K562 (cell line): ENCODE results near the gene PRKAG1. TPM values are rescaled to one million over a fixed set of nuclear protein-coding genes. Genes with fewer than 3 reads are reported as not detected.

Experiments used
- ATAC-seq: fragments of 200-7000 bp; cut with Tn5 transposase; 3 replicates; pipeline ENCODE4 v1.9.1; 2020; ENCODE audit warnings: moderate library complexity
- BruUV-seq: library from RNA; stranded (reverse); fragments of 400-500 nt; replicated peaks from 2 replicates; lab custom pipeline; 2021; lab: Mats Ljungman, UMichigan
- CTCF ChIA-PET: fragments of 300-600 bp; formaldehyde crosslinking; extraction: SDS; loops from one replicate; lab custom pipeline; 2021; ENCODE audit warnings: low intra/inter-chr PET ratio; lab: Yijun Ruan, JAX
- POLR2A ChIA-PET: fragments of 300-600, 350-650 bp; sonication (Branson Sonifier 250); formaldehyde crosslinking; extraction: SDS; loops from one replicate; lab custom pipeline; 2021; ENCODE audit warnings: antibody characterized with exemption, inconsistent platforms; lab: Yijun Ruan, JAX
- DNase-seq, 4 experiments: peaks; one replicate each; pipeline versions ENCODE4 v3.0.0 to v3.0.0-alpha.2; 2011 to 2018; ENCODE audit warnings: low spot score in 3 of 4, mixed read lengths in 3 of 4; ENCODE audit errors: extremely low read depth in 1 of 4
- FAIRE-seq: peaks from 2 replicates; lab custom pipeline; 2011; peaks lifted over from hg19 to GRCh38; lab: Jason Lieb, UNC
- H2AFZ ChIP-seq: 2 replicates; pipeline ENCODE4 v1.6.0; 2011; ENCODE audit warnings: low read depth, low read length, control low read depth, inconsistent platforms
- H3K27ac ChIP-seq: fragments of 200-600 bp; 3 replicates; pipeline ENCODE4 v1.8.0; 2011; ENCODE audit warnings: low read depth, mild to moderate bottlenecking, control low read depth, inconsistent platforms, low read length, moderate library complexity, mixed read lengths; ENCODE audit errors: extremely low read depth
- H3K27me3 ChIP-seq, 2 experiments: fragments of 300-600 bp in 1 of 2; 2 replicates in 1 of 2; 3 replicates in 1 of 2; pipeline versions ENCODE4 v1.6.0 to v1.8.0; 2011; ENCODE audit warnings: inconsistent platforms in 2 of 2, low read length in 2 of 2, mild to moderate bottlenecking in 1 of 2, mixed read lengths in 1 of 2, moderate library complexity in 1 of 2; ENCODE audit not compliant: control insufficient read depth in 2 of 2, insufficient read depth in 2 of 2
- H3K36me3 ChIP-seq: fragments of 300-600 bp; 3 replicates; pipeline ENCODE4 v1.8.0; 2011; ENCODE audit warnings: mild to moderate bottlenecking, low read length, inconsistent platforms; ENCODE audit not compliant: control insufficient read depth, insufficient read depth
- H3K4me1 ChIP-seq, 2 experiments: fragments of 200-600 bp in 1 of 2; replicated peaks in 1 of 2; 2 replicates in 1 of 2; 3 replicates in 1 of 2; pipeline versions ENCODE4 v1.5.1 to v1.8.0; 2011; ENCODE audit warnings: inconsistent platforms in 2 of 2, low read length in 2 of 2, mild to moderate bottlenecking in 1 of 2, mixed read lengths in 1 of 2, moderate library complexity in 1 of 2; ENCODE audit not compliant: control insufficient read depth in 2 of 2, insufficient read depth in 2 of 2
- H3K4me2 ChIP-seq: 2 replicates; pipeline ENCODE4 v1.6.1; 2011; ENCODE audit warnings: low read length, control low read depth, inconsistent platforms, mixed read lengths; ENCODE audit not compliant: insufficient read depth
- H3K4me3 ChIP-seq: fragments of 200-600 bp; sonication (generic), shearing (Covaris generic); 2 replicates; pipeline ENCODE4 v1.5.1; 2016; ENCODE audit warnings: control low read depth, inconsistent platforms
- H3K79me2 ChIP-seq: fragments of 200-600 bp; 3 replicates; pipeline ENCODE4 v1.8.0; 2011; ENCODE audit warnings: low read length, inconsistent platforms; ENCODE audit not compliant: control insufficient read depth, insufficient read depth
- H3K9ac ChIP-seq, 2 experiments: 2 replicates each; pipeline versions ENCODE4 v1.6.0 to v1.6.1; 2011; ENCODE audit warnings: low read depth in 2 of 2, low read length in 2 of 2, control low read depth in 1 of 2, inconsistent platforms in 1 of 2, mild to moderate bottlenecking in 1 of 2, mixed read lengths in 1 of 2; ENCODE audit not compliant: insufficient read depth in 1 of 2
- H3K9me1 ChIP-seq: one replicate; pipeline ENCODE4 v1.6.0; 2011; ENCODE audit warnings: inconsistent platforms, mild to moderate bottlenecking, low read length, moderate library complexity; ENCODE audit not compliant: control insufficient read depth, insufficient read depth
- H3K9me3 ChIP-seq: replicated peaks from 2 replicates; pipeline ENCODE4 v1.5.1; 2011; ENCODE audit warnings: low read depth, low read length, inconsistent platforms; ENCODE audit not compliant: control insufficient read depth, insufficient read depth
- H4K20me1 ChIP-seq: replicated peaks from 2 replicates; pipeline ENCODE4 v1.6.1; 2011; ENCODE audit warnings: low read length, inconsistent platforms, mixed read lengths; ENCODE audit not compliant: control insufficient read depth, insufficient read depth
- BRD9 ChIP-seq: fragments of 450-650 bp; IDR thresholded peaks from 2 replicates; pipeline ENCODE4 v1.6.1; 2018; ENCODE audit warnings: low read depth; ENCODE audit not compliant: partially characterized antibody
- NBN ChIP-seq: fragments of 450-650 bp; IDR thresholded peaks from 2 replicates; pipeline ENCODE4 v1.6.1; 2016; ENCODE audit warnings: low read depth, mild to moderate bottlenecking
- POLR2AphosphoS2 ChIP-seq: IDR thresholded peaks from 2 replicates; pipeline ENCODE4 v1.6.1; 2012; ENCODE audit warnings: low read length, improper control_type of control experiment
- POLR2G ChIP-seq: fragments of 200-400 bp; formaldehyde crosslinking; IDR thresholded peaks from 2 replicates; pipeline ENCODE4 v1.6.1; 2017; ENCODE audit warnings: low read depth, mild to moderate bottlenecking, antibody characterized with exemption, low read length, moderate library complexity
- RBFOX2 ChIP-seq: fragments of 200-400 bp; formaldehyde crosslinking; IDR thresholded peaks from 2 replicates; pipeline ENCODE4 v1.6.1; 2017; ENCODE audit warnings: low read depth, mild to moderate bottlenecking, low read length, moderate library complexity
- ZBTB1 ChIP-seq: sonication (generic); formaldehyde crosslinking; IDR thresholded peaks from 2 replicates; pipeline ENCODE4 v1.8.1; 2023; ENCODE audit warnings: missing genetic modification reagents, low read depth, mild to moderate bottlenecking, borderline replicate concordance
- ZNF12 ChIP-seq: sonication (generic); formaldehyde crosslinking; IDR thresholded peaks from 2 replicates; pipeline ENCODE4 v1.4.0; 2020; ENCODE audit warnings: mild to moderate bottlenecking, missing genetic modification reagents
- ZNF134 ChIP-seq: fragments of 250-450 bp; sonication (Bioruptor Pico); conservative IDR thresholded peaks from 2 replicates; pipeline ENCODE4 v1.4.0; 2020
- WGBS: fragments of 100-300 bp; shearing (Covaris generic); methylation state at CpG from one replicate; pipeline ENCODE4 v1.1.6; 2016; ENCODE audit warnings: low coverage, mixed read lengths; ENCODE audit not compliant: insufficient coverage; ENCODE audit errors: missing lambda C conversion rate; 5-methylcytosine and 5-hydroxymethylcytosine counted together
- in situ Hi-C: fragments of 300-500 bp; cut with MboI; formaldehyde crosslinking; loops from 4 replicates; pipeline ENCODE4 v1.15.0; 2018; ENCODE audit warnings: inconsistent platforms, mixed read lengths
- intact Hi-C: fragments of 100-400 bp; cut with micrococcal nuclease; formaldehyde crosslinking; loops from 2 replicates; pipeline ENCODE4 v1.14.2; 2022
- polyA plus RNA-seq, 8 experiments: library from polyadenylated mRNA; depleted of rRNA in 4 of 8; stranded (reverse) in 5 of 8; unstranded in 3 of 8; fragments of >200 nt; fragmentation: Nextera tagmentation in 2 of 8; fragmentation: Illumina TruSeq in 1 of 8; extraction: Ambion mirVana in 2 of 8; extraction: Trizol in 1 of 8; gene quantifications; 2 replicates each; pipeline versions ENCODE4 v1.2.1 to v1.2.3, GENCODE V29; 2011 to 2014; ENCODE audit warnings: inconsistent platforms in 1 of 8, missing spikeins in 1 of 8
- total RNA-seq, 7 experiments: library from RNA; depleted of rRNA in 6 of 7; stranded (reverse); fragments of >200 nt in 6 of 7; fragmentation: Illumina TruSeq in 2 of 7; extraction: Trizol in 2 of 7; gene quantifications; 2 replicates each; pipeline versions ENCODE4 v1.2.1 to v1.2.3, GENCODE V29; 2011 to 2021; ENCODE audit warnings: low replicate concordance in 1 of 7
- TF ChIP-seq, protein P1 (sequence below): fragments of 250-450 bp; sonication (Bioruptor Pico); IDR thresholded peaks from 2 replicates; pipeline ENCODE4 v1.4.0; 2020; ENCODE audit warnings: mild to moderate bottlenecking

Gene PRKAG1
- total and polyA plus RNA-seq, 9 of the 15 experiments (the other 6 are each of a cell fraction or from before 2014, with no cell fraction given): 51.1 to 126 (median 79.1) TPM

DNA sequence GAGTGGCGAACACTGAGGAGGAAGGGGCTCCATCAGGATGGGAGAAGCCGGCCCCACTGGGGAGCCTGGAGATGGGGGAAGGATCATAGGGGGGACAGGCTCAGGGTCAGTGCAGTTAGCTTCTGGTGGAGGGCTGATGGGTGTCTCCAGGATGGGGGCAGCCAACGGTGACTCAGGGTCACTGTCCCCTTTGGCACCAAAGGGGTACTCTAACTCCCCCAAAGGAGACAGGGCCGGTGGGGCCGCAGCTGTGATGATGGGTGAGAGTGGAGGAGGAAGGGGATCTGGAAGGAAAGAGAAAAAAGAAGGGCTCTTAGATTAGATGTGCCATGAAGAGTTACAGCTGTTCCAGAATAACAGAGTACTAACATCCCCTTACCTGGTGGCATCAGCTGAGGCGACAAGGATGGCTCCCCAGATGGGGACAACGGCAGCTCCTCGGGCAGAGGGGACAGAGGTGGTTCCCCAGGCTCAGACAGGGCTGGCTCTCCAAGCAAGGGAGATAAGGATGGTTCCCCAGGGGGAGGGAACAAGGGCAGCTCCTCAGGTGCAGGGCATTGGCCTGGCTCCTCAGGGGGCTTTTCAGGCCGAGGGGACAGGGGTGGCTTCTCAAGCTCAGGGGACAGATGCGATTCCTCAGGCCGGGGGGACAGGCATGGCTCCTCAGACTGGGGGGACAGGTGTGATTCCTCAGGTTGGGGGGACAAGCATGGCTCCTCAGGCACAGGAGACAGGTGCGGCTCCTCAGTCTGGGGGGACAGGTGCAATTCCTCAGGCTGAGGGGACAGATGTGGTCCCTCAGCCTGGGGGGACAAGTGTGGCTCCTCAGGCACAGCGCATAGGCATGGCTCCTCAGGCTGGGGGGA, 32.2 kb upstream of the PRKAG1 start:
- in situ Hi-C loops (no loop called here), intact Hi-C loops (no loop called here)
- H3K4me2 ChIP-seq: no peak overlapping the region
- no peak overlapping the region for H3K9ac ChIP-seq
- H4K20me1 ChIP-seq: peaks cover 16% of the 10 kb centered on the region
- ATAC-seq: no peak
- CTCF ChIA-PET: no interaction called here
- no peak overlapping the region for H2AFZ ChIP-seq
- no peak overlapping the region for H3K4me3 ChIP-seq
- TF ChIP-seq ZBTB1 (CRISPR knock-in tag): no peak
- TF ChIP-seq NBN: no peak
- 0 out of 2 replicates have a peak, but pooled peaks have one; percentile 14 for TF ChIP-seq POLR2G
- TF ChIP-seq RBFOX2: peak; percentile 54; the same call in 1 of the 2 replicates
- TF ChIP-seq POLR2AphosphoS2: 0 out of 2 replicates have a peak, but pooled peaks have one; percentile 12
- TF ChIP-seq ZNF134 (CRISPR knock-in tag): no peak
- no peak for TF ChIP-seq ZNF12 (CRISPR knock-in tag)
- TF ChIP-seq, protein P1, sequence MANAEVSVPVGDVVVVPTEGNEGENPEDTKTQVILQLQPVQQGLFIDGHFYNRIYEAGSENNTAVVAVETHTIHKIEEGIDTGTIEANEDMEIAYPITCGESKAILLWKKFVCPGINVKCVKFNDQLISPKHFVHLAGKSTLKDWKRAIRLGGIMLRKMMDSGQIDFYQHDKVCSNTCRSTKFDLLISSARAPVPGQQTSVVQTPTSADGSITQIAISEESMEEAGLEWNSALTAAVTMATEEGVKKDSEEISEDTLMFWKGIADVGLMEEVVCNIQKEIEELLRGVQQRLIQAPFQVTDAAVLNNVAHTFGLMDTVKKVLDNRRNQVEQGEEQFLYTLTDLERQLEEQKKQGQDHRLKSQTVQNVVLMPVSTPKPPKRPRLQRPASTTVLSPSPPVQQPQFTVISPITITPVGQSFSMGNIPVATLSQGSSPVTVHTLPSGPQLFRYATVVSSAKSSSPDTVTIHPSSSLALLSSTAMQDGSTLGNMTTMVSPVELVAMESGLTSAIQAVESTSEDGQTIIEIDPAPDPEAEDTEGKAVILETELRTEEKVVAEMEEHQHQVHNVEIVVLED: no peak
- no peak for TF ChIP-seq BRD9
- TF ChIP-seq, all 486 proteins: peak for 3
- FAIRE-seq (no peak), DNase-seq (no peak)
- Histone ChIP-seq H3K27ac (no peak overlapping the region; the same call in 2 of the 3 replicates), H3K27me3 (no peaks in the 10 kb centered on the region), H3K36me3 (peaks cover 100% of the 10 kb centered on the region), H3K9me3 (no peaks in the 10 kb centered on the region), H3K4me1 (peaks cover 2 to 4% of the 10 kb centered on the region in 2 experiments; a peak in 2 of 5 replicates), H3K9me1 (peaks cover 2% of the 10 kb centered on the region), H3K79me2 (peaks cover 26% of the 10 kb centered on the region)
- no TSS peak for BruUV-seq
- WGBS: 94% methylated on average over 12 of the region's 13 CpGs
- POLR2A ChIA-PET: interaction anchor here (1.0 to 1.5 kb wide), 4 partner anchors 8 to 21 kb away, joined by 3 to 5 read pairs (median 4); no protein-coding TSS in a partner anchor
